ENCODE data around the gene BCO2.

The BCO2 gene

DNA sequence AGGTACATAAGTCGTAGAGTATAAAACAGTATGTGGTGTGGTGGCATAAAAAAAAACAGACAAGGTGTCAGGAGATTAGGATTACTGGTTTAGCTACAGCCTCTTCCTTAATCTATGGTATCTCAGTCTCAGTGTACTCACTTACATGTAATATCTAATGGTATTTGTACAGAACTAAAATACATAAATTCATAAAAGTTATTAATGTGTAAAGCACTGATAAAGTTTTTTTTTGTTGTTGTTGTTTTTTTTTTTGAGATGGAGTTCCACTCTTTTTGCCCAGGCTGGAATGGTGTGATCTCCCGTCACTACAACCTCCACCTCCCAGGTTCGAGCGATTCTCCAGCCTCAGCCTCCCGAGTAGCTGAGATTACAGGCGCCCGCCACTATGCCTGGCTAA is 53.8 kb downstream of the BCO2 start:
- no peak overlapping the region for H3K27ac ChIP-seq
- H3K36me3 ChIP-seq: peaks cover 47% of the 10 kb centered on the region
- TF ChIP-seq, protein P1, sequence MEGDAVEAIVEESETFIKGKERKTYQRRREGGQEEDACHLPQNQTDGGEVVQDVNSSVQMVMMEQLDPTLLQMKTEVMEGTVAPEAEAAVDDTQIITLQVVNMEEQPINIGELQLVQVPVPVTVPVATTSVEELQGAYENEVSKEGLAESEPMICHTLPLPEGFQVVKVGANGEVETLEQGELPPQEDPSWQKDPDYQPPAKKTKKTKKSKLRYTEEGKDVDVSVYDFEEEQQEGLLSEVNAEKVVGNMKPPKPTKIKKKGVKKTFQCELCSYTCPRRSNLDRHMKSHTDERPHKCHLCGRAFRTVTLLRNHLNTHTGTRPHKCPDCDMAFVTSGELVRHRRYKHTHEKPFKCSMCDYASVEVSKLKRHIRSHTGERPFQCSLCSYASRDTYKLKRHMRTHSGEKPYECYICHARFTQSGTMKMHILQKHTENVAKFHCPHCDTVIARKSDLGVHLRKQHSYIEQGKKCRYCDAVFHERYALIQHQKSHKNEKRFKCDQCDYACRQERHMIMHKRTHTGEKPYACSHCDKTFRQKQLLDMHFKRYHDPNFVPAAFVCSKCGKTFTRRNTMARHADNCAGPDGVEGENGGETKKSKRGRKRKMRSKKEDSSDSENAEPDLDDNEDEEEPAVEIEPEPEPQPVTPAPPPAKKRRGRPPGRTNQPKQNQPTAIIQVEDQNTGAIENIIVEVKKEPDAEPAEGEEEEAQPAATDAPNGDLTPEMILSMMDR (IDR thresholded peaks at IDR 0.05): no peak
- peaks cover 15 to 16% of the 10 kb centered on the region in 2 experiments for H3K4me1 ChIP-seq (ENCODE audit: control insufficient read depth in 1 of 2, insufficient read depth in 1 of 2, low read depth in 1 of 2, low read length in 1 of 2)
- no peaks in the 10 kb centered on the region for H3K9me3 ChIP-seq
- no peaks in the 10 kb centered on the region for H3K27me3 ChIP-seq
- no peak overlapping the region for H3K4me3 ChIP-seq (ENCODE audit: low read depth in 1 of 2, low read length in 1 of 2)

DNA sequence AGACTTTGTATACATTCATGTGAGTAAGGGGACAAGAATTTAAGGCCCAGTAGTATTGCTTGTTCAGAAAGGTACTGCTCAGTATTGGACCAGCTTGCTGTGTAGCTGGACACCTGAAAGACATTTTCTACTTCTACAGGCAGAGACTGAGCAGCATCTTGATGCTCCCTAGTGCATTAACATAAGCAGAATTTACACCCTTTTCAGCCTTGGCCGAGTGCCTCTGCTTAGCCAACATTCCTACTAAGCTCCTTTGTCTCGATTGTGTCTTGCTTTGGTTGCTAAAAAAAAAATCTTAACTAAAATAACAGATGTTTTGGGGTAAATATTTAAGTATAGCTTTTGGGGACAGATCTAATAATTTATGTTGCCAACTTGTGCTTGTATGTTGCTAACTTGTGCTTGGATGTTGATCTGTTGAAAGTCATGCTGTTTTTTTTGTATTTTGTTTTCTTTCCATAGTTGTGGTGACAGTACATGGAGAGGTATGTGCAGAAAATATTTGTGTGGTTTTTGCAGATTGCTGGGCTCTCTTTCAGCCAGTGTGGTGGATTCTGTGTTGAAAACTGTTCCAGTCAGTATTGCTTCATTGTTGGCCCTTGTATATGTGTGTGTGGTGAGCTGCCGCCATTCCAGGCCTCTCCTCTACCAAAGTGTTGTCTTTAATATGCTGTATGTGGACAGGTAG is 54.6 kb downstream of the BCO2 start:
- H3K27ac ChIP-seq: no peak overlapping the region

DNA sequence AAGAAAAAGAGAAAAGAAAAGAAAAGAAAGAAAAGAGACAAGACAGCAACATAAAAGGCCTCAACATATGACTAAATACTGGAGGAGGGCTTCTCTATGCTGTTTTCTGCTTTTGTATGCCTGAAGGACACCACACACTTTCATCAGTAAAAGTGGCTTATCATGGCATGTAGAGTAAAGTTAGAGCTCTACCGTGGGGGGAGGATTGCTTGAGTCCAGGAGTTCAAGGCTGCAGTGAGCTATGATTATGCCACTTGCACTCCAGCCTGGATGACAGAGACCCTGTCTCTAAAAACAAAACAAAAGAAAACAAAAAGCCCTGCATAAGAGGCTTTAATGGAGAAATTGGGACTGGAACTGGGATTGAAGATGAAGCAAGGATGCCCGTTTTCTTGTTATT is 56.6 kb downstream of the BCO2 start:
- no peak overlapping the region for H3K4me3 ChIP-seq (ENCODE audit: low read depth in 1 of 2, low read length in 1 of 2)
- H3K4me1 ChIP-seq (ENCODE audit: control insufficient read depth in 1 of 2, insufficient read depth in 1 of 2, low read depth in 1 of 2, low read length in 1 of 2): peaks cover 7 to 8% of the 10 kb centered on the region in 2 experiments
- TF ChIP-seq, protein P1 (IDR thresholded peaks at IDR 0.05): no peak
- peaks cover 74% of the 10 kb centered on the region for H3K36me3 ChIP-seq
- no peaks in the 10 kb centered on the region for H3K27me3 ChIP-seq
- no peak overlapping the region for H3K27ac ChIP-seq
- H3K9me3 ChIP-seq: no peaks in the 10 kb centered on the region

More for the DNA sequence above, 54.6 kb downstream of the BCO2 start:
- H3K9me3 ChIP-seq: no peaks in the 10 kb centered on the region
- H3K27me3 ChIP-seq: no peaks in the 10 kb centered on the region
- no peak overlapping the region for H3K4me3 ChIP-seq (ENCODE audit: low read depth in 1 of 2, low read length in 1 of 2)
- H3K4me1 ChIP-seq (ENCODE audit: control insufficient read depth in 1 of 2, insufficient read depth in 1 of 2, low read depth in 1 of 2, low read length in 1 of 2): peaks cover 15 to 16% of the 10 kb centered on the region in 2 experiments
- peaks cover 54% of the 10 kb centered on the region for H3K36me3 ChIP-seq
- TF ChIP-seq, protein P1 (IDR thresholded peaks at IDR 0.05): no peak

DNA sequence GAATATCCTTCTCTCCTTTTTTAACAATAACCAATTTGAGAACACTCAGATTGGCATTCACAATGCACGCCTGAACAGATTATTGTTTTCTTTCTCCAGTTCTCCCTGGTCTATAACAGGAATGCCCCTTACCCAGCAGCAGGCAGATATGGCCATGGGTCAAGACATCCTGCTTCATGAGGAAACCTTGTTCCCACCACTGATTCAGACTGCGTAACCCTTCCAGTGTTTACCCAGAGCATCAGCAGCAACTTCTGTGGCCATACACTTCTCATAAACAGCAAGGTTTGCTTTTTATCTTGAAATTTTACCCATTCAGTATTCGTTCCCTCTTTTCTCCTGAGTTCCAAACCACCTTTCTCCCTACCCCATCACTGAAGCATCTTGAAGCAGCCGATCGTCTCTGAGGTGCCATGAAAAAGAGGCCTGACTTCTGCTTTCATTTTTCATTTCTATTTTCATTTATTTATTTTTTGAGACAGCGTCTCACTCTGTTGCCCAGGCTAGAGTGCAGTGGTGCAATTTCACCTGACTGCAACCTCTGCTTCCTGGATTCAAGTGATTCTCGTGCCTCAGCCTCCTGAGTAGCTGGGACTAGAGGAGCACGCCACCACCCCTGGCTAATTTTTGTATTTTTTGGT is 60.6 kb downstream of the BCO2 start:
- Histone ChIP-seq H3K27me3 (no peaks in the 10 kb centered on the region), H3K4me1 (ENCODE audit: control insufficient read depth in 1 of 2, insufficient read depth in 1 of 2, low read depth in 1 of 2, low read length in 1 of 2) (no peaks in the 10 kb centered on the region), H3K36me3 (peaks cover 87% of the 10 kb centered on the region), H3K4me3 (ENCODE audit: low read depth in 1 of 2, low read length in 1 of 2) (no peak overlapping the region), H3K27ac (no peak overlapping the region), H3K9me3 (no peaks in the 10 kb centered on the region)
- TF ChIP-seq, protein P1 (IDR thresholded peaks at IDR 0.05): no peak

DNA sequence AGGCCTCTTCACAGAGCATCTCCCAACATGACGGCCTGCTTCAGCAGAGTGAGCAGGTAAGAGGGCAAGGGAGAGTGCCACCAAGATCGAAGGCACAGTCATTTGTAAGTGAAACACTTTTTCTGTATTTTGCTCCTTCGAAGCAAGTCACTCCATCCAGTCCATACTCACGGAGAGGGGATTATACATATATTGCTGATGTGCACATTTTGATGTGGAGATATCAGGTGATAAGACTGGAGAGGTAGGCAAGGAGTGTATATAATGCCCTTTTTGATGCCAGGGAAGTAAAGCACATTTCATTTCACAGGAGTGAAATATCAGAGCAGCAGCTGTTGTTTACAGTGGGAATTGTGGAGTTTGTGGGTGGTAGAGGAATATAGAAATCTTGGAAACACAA is 62.1 kb downstream of the BCO2 start:
- Histone ChIP-seq H3K36me3 (peaks cover 93% of the 10 kb centered on the region), H3K4me3 (ENCODE audit: low read depth in 1 of 2, low read length in 1 of 2) (no peak overlapping the region), H3K27me3 (no peaks in the 10 kb centered on the region), H3K4me1 (ENCODE audit: control insufficient read depth in 1 of 2, insufficient read depth in 1 of 2, low read depth in 1 of 2, low read length in 1 of 2) (no peaks in the 10 kb centered on the region), H3K27ac (no peak overlapping the region), H3K9me3 (no peaks in the 10 kb centered on the region)
- TF ChIP-seq, protein P1 (IDR thresholded peaks at IDR 0.05): no peak

Measured in neutrophil (primary cell).